Spleen (tissue), 7 donors: ENCODE data around the gene RGS21.

Experiments
- CTCF ChIP-seq, 11 experiments: fragments of 200-600 bp in 7 of 11; fragments of 450-650 bp in 4 of 11; sonication (generic) in 4 of 11; IDR thresholded peaks in 8 of 11; conservative IDR thresholded peaks in 3 of 11; 1 replicate in 7 of 11; 2 replicates in 4 of 11; pipeline versions ENCODE4 v1.4.0 to v1.8.0; 2016 to 2021; ENCODE audit warnings: antibody characterized with exemption in 11 of 11, inconsistent platforms in 4 of 11, mild to moderate bottlenecking in 1 of 11
- POLR2A ChIP-seq, 3 donors: fragments of 450-650 bp; IDR thresholded peaks; one replicate each; pipeline ENCODE4 v1.5.1; 2017; ENCODE audit warnings: antibody characterized with exemption in 3 of 3, mild to moderate bottlenecking in 1 of 3
- POLR2AphosphoS5 ChIP-seq, 3 donors: sonication (generic); formaldehyde crosslinking; IDR thresholded peaks; one replicate each; pipeline ENCODE4 v1.5.1; 2017; ENCODE audit warnings: antibody characterized with exemption in 3 of 3
- donor health status: DM: no; HTN: no; CAD: no; lungs with moderate emphysema.
- donor health status: DM: no; HTN: no; CAD: no.
- donor health status: DM: no; HTN: no; CAD: no.

- TF ChIP-seq CTCF (IDR thresholded peaks at IDR 0.05 in 8 of 11, conservative IDR thresholded peaks at IDR 0.05 in 3 of 11) (no peak), POLR2AphosphoS5 (IDR thresholded peaks at IDR 0.05) (no peak), POLR2A (IDR thresholded peaks at IDR 0.05) (no peak)
Measured at GRCh38 chr1:192382758-192383157, 66.0 kb downstream of the RGS21 start.
